ENCODE measurements around the gene AMY1A.
"Not testable (repeated sequence)": the region's sequence is repeated elsewhere in the genome, so short reads cannot be mapped to it uniquely, and the experiment has no call there.

AMY1A gene

DNA sequence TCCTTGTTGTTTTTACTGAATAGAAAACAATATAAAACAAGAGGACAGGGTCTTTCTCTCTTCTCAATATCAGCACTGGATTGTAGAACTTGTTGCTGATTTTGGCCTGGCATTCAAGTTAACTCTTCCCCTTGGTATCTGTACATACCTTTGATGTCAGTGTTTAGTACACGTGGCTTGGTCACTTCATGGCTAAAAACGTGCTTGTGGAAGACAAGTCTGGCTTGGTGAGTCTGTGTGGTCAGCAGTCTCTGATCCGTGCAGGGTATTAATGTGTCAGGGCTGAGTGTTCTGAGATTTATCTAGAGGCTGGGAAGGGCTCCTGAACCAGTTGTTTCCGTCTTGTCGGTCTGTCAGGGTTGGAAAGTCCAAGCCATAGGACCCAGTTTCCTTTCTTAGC lies at the start of gene AMY1A:
Gene AMY1A (plus strand): TSS at position 301 of the 400 bp plus-strand sequence. CDS start 571 bp downstream, outside the sequence.
- not testable (repeated sequence) for TF ChIP-seq YY1 (IDR thresholded peaks at IDR 0.05; ENCODE audit: low read depth); FOXM1 (IDR thresholded peaks at IDR 0.05; ENCODE audit: borderline replicate concordance, low read depth); ZBTB7A (IDR thresholded peaks at IDR 0.05; ENCODE audit: low read depth)

DNA sequence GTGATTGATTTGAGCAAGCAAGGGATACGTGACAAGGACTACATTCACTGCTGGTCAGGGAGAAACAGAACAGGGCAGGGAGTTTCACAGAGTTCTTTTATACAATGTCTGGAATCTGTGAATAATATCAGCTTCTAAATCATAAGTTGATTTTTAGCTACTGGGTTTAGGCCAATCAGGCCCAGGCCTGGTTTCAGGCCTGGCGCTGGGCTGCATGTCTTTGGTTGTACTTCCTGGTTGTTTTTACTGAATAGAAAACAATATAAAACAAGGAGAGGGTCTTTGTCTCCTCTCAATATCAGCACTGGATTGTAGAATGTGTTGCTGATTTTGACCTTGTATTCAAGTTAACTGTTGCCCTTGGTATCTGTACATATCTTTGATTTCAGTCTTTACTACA lies 39.2 kb upstream of the AMY1A start:
- TF ChIP-seq TEAD4 (IDR thresholded peaks at IDR 0.05), result no peak

DNA sequence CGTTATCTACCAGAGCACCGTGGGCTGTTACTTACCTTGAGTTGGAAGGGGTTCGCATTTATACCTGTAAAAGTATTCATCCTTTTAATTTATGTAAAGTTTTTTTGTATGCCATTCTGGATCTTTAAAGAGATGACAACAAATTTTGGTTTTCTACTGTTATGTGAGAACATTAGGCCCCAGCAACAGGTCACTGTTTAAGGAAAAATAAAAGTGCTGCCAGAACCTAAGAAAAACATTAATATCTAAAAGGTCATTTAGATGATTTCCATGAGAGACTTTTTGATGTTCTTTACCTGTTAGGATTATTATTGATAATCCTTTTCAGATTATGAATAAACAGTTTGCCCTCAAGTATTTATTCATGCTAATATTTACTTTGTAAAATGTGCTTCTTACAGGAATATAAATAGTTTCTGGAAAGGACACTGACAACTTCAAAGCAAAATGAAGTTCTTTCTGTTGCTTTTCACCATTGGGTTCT lies 38.5 kb upstream of the AMY1A start, which contains the start of gene AMY2A:
Gene AMY2A (plus strand): TSS at position 434 of the 484 bp plus-strand sequence. CDS start 14 bp downstream, at position 448.
- not testable (repeated sequence) for TF ChIP-seq CEBPB (IDR thresholded peaks at IDR 0.05); YY1 (IDR thresholded peaks at IDR 0.05; ENCODE audit: low read depth); NFIC (IDR thresholded peaks at IDR 0.05)

DNA sequence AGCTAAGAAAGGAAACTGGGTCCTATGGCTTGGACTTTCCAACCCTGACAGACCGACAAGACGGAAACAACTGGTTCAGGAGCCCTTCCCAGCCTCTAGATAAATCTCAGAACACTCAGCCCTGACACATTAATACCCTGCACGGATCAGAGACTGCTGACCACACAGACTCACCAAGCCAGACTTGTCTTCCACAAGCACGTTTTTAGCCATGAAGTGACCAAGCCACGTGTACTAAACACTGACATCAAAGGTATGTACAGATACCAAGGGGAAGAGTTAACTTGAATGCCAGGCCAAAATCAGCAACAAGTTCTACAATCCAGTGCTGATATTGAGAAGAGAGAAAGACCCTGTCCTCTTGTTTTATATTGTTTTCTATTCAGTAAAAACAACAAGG lies 40.5 kb downstream of the AMY1A start, which contains the start of gene AMY1B:
Gene AMY1B (minus strand): TSS at position 101 of the 400 bp plus-strand sequence. CDS start 571 bp downstream, outside the sequence.
- TF ChIP-seq CEBPB (IDR thresholded peaks at IDR 0.05); CREB1 (IDR thresholded peaks at IDR 0.05; ENCODE audit: low read depth): not testable (repeated sequence)
- TF ChIP-seq, protein P1, sequence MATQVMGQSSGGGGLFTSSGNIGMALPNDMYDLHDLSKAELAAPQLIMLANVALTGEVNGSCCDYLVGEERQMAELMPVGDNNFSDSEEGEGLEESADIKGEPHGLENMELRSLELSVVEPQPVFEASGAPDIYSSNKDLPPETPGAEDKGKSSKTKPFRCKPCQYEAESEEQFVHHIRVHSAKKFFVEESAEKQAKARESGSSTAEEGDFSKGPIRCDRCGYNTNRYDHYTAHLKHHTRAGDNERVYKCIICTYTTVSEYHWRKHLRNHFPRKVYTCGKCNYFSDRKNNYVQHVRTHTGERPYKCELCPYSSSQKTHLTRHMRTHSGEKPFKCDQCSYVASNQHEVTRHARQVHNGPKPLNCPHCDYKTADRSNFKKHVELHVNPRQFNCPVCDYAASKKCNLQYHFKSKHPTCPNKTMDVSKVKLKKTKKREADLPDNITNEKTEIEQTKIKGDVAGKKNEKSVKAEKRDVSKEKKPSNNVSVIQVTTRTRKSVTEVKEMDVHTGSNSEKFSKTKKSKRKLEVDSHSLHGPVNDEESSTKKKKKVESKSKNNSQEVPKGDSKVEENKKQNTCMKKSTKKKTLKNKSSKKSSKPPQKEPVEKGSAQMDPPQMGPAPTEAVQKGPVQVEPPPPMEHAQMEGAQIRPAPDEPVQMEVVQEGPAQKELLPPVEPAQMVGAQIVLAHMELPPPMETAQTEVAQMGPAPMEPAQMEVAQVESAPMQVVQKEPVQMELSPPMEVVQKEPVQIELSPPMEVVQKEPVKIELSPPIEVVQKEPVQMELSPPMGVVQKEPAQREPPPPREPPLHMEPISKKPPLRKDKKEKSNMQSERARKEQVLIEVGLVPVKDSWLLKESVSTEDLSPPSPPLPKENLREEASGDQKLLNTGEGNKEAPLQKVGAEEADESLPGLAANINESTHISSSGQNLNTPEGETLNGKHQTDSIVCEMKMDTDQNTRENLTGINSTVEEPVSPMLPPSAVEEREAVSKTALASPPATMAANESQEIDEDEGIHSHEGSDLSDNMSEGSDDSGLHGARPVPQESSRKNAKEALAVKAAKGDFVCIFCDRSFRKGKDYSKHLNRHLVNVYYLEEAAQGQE (IDR thresholded peaks at IDR 0.05; ENCODE audit: low read depth), result not testable (repeated sequence)
